Neural cell (in vitro differentiated cells): ENCODE measurements around the gene SAG.

Experiments
- CTCF ChIP-seq: fragments of 450-650 bp; IDR thresholded peaks from 2 replicates; pipeline ENCODE4 v1.5.1; 2014; ENCODE audit warnings: antibody characterized with exemption, mild to moderate bottlenecking, moderate library complexity; ENCODE audit not compliant: poor library complexity, severe bottlenecking
- EP300 ChIP-seq: fragments of 450-650 bp; conservative IDR thresholded peaks from 2 replicates; pipeline ENCODE4 v1.6.1; 2014; ENCODE audit warnings: antibody characterized with exemption, mild to moderate bottlenecking, moderate library complexity; ENCODE audit not compliant: poor library complexity, severe bottlenecking
- SMC3 ChIP-seq: fragments of 450-650 bp; conservative IDR thresholded peaks from 2 replicates; pipeline ENCODE4 v1.6.1; 2014; ENCODE audit warnings: antibody characterized with exemption, mild to moderate bottlenecking, moderate library complexity; ENCODE audit not compliant: poor library complexity

GRCh38 chr2:233353101-233353768, 45.6 kb downstream of the SAG start:
- TF ChIP-seq CTCF (no peak), EP300 (no peak), SMC3 (no peak)
